ENCODE results near the gene SGPP2. TPM values are rescaled to one million over a fixed set of nuclear protein-coding genes. Genes with fewer than 3 reads are reported as not detected.

SGPP2 gene
- polyA plus RNA-seq, 3 donors: not detected

DNA sequence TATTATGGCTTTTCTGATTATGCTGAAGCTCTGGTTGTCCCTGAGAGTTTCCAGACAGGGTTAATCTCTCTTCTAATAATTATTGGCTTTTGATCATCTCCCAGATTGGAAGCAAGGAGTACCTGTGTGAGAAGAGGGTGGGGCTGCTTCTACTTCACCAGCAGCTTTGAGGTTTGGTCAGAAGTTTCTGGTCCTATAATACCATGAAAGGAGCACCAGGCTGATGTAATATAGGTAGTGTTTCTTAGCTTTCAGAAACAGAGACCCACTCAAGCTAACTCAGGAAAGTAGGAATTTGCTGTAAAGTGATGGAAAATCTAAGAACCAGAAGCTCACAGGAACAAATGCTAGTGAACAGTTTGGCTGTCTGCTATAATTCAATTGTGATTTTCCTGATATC lies 57.6 kb downstream of the SGPP2 start:
- intact Hi-C loops (cut with micrococcal nuclease): loop anchor here in 1 of 2 donors (10.0 kb wide), 1 partner anchor 167 kb away; no protein-coding TSS in a partner anchor
- Histone ChIP-seq H3K27me3 (ENCODE audit: control insufficient read depth in 2 of 2, insufficient read depth in 2 of 2, low read length in 2 of 2) (peaks cover 18 to 21% of the 10 kb centered on the region in 2 donors), H4K20me1 (ENCODE audit: insufficient read depth, low read length) (no peaks in the 10 kb centered on the region), H3K4me2 (replicated peaks; ENCODE audit: extremely low read depth, low read length, poor library complexity, severe bottlenecking) (no peak overlapping the region), H3K9me3 (replicated peaks in 1 of 2; ENCODE audit: control insufficient read depth in 1 of 2, insufficient read depth in 1 of 2, low read length in 2 of 2) (no peaks in the 10 kb centered on the region), H3K9ac (ENCODE audit: insufficient read depth, low read length, poor library complexity, severe bottlenecking) (no peak overlapping the region), H2AFZ (ENCODE audit: insufficient read depth, low read depth, low read length, poor library complexity, severe bottlenecking) (no peak overlapping the region), H3K4me1 (ENCODE audit: control insufficient read depth in 1 of 2, insufficient read depth in 2 of 2, low read length in 2 of 2) (no peaks in the 10 kb centered on the region), H3K36me3 (replicated peaks in 1 of 2; ENCODE audit: control insufficient read depth in 1 of 2, insufficient read depth in 2 of 2, low read length in 2 of 2) (no peaks in the 10 kb centered on the region), H3K4me3 (replicated peaks in 1 of 3; ENCODE audit: low read depth in 2 of 3, low read length in 3 of 3) (no peak overlapping the region), H3K79me2 (ENCODE audit: insufficient read depth, low read length) (no peaks in the 10 kb centered on the region), H3K27ac (ENCODE audit: low read depth in 1 of 2, low read length in 2 of 2) (no peak overlapping the region)
- Mint-ChIP-seq H3K27me3 (ENCODE audit: low read depth in 3 of 3) (peaks cover 20 to 29% (median 29%) of the 10 kb centered on the region in 3 donors), H3K27ac (no peak overlapping the region), H3K4me1 (no peaks in the 10 kb centered on the region), H3K9me3 (no peaks in the 10 kb centered on the region), H3K36me3 (no peaks in the 10 kb centered on the region), H3K4me3 (no peak overlapping the region)
- TF ChIP-seq, protein P1, sequence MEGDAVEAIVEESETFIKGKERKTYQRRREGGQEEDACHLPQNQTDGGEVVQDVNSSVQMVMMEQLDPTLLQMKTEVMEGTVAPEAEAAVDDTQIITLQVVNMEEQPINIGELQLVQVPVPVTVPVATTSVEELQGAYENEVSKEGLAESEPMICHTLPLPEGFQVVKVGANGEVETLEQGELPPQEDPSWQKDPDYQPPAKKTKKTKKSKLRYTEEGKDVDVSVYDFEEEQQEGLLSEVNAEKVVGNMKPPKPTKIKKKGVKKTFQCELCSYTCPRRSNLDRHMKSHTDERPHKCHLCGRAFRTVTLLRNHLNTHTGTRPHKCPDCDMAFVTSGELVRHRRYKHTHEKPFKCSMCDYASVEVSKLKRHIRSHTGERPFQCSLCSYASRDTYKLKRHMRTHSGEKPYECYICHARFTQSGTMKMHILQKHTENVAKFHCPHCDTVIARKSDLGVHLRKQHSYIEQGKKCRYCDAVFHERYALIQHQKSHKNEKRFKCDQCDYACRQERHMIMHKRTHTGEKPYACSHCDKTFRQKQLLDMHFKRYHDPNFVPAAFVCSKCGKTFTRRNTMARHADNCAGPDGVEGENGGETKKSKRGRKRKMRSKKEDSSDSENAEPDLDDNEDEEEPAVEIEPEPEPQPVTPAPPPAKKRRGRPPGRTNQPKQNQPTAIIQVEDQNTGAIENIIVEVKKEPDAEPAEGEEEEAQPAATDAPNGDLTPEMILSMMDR (IDR thresholded peaks at IDR 0.05): no peak
- no peak for DNase-seq

DNA sequence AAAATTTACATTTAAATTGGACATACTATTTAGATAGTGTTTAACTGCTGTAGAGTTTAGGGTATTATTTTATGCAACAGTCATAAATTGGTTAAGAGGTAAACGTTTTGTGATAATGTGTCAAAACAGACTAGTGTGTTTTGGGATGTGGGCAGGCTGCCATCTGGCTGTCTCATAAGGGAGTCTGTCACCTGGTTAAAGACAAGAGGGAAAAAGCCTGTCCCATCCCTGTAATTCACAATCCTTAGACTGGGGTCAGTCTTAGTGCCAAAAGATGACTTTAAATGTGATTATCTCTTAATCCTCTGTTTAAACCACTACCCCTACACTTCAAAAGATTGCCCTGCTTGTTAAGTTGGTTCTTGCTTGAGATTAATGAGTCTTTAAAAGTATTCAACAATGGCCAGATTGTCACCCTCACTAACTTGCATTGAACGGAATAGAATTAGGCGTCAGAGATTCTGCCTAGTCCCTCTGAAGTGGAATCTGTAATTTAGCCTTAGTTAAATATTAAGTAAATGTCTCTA lies 59.2 kb downstream of the SGPP2 start:
- no peak overlapping the region for H3K4me3 Mint-ChIP-seq
- Histone ChIP-seq H2AFZ (ENCODE audit: insufficient read depth, low read depth, low read length, poor library complexity, severe bottlenecking) (no peak overlapping the region), H4K20me1 (ENCODE audit: insufficient read depth, low read length) (no peaks in the 10 kb centered on the region), H3K4me1 (ENCODE audit: control insufficient read depth in 1 of 2, insufficient read depth in 2 of 2, low read length in 2 of 2) (no peaks in the 10 kb centered on the region), H3K36me3 (replicated peaks in 1 of 2; ENCODE audit: control insufficient read depth in 1 of 2, insufficient read depth in 2 of 2, low read length in 2 of 2) (no peaks in the 10 kb centered on the region), H3K9ac (ENCODE audit: insufficient read depth, low read length, poor library complexity, severe bottlenecking) (no peak overlapping the region), H3K9me3 (replicated peaks in 1 of 2; ENCODE audit: control insufficient read depth in 1 of 2, insufficient read depth in 1 of 2, low read length in 2 of 2) (no peaks in the 10 kb centered on the region), H3K4me2 (replicated peaks; ENCODE audit: extremely low read depth, low read length, poor library complexity, severe bottlenecking) (no peak overlapping the region), H3K27me3 (ENCODE audit: control insufficient read depth in 2 of 2, insufficient read depth in 2 of 2, low read length in 2 of 2) (peaks cover 18 to 21% of the 10 kb centered on the region in 2 donors), H3K27ac (ENCODE audit: low read depth in 1 of 2, low read length in 2 of 2) (no peak overlapping the region), H3K79me2 (ENCODE audit: insufficient read depth, low read length) (no peaks in the 10 kb centered on the region), H3K4me3 (replicated peaks in 1 of 3; ENCODE audit: low read depth in 2 of 3, low read length in 3 of 3) (no peak overlapping the region)
- intact Hi-C loops (cut with micrococcal nuclease): loop anchor here in 1 of 2 donors (10.0 kb wide), 1 partner anchor 169 kb away; no protein-coding TSS in a partner anchor
- no peaks in the 10 kb centered on the region for H3K4me1 Mint-ChIP-seq
- 0% methylated on average over 1 of the region's 3 CpGs for WGBS (ENCODE audit: insufficient coverage)
- H3K27ac Mint-ChIP-seq: no peak overlapping the region
- peak in 2 of 3 donors; percentile 18 to 43 for DNase-seq
- H3K9me3 Mint-ChIP-seq: no peaks in the 10 kb centered on the region
- H3K36me3 Mint-ChIP-seq: no peaks in the 10 kb centered on the region
- H3K27me3 Mint-ChIP-seq (ENCODE audit: low read depth in 3 of 3): peaks cover 19 to 29% (median 28%) of the 10 kb centered on the region in 3 donors
- TF ChIP-seq, protein P1 (IDR thresholded peaks at IDR 0.05): peak; percentile 28
